Measurements from ENCODE around the gene TMPRSS12.
"Not testable (repeated sequence)": the region's sequence is repeated elsewhere in the genome, so short reads cannot be mapped to it uniquely, and the experiment has no call there.

Gene TMPRSS12

DNA sequence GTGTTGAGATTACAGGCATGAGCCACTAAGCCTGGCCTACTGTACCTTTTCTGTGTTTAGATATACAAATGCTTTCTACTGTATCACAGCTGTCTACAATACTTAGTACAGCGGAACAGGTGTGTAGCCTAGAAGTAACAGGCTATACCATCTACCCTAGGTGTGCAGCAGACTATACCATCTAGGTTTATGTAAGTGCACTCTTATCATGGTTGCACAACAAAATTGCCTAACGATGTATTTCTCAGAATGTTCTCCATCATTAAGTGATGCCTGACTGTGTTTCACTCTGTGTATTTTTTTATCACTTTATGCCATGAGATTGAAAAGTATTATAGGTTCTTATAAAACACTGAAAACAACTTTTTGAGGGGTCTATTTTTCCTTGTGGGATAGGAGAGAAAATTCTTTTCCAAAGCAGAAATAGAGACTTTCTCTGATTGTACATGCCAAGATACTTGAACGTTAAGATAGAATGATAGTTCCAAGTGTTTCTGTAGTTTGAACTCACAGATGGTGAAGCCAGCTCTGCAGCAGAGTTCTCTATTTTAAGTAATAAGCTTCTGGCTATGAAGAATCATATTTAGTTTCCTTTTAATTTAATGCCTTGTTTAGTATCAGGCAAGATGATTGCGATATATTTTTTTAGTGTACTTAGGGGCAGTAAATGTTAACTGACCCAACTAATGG, 17.0 kb downstream of the TMPRSS12 start:
- DNase-seq (ENCODE audit: low spot score) = no peak

DNA sequence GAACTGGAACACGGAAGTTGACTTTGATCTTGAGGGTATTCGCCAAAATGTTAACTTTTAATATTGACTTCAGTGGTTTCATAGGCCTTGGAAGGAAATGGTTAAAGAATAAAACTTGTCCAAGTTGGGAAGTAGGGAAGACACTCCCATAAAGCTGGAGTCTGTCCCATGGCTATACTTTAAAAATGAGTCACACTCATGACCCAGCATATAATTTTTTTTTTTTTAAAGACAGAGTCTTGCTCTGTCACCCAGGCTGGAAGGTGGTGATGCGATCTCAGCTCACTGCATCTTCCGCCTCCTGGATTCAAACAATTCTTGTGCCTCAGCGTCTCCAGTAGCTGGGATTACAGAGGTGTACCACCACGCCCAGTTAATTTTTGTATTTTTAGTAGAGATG, 19.6 kb downstream of the TMPRSS12 start:
- no peak for DNase-seq (ENCODE audit: low spot score)

DNA sequence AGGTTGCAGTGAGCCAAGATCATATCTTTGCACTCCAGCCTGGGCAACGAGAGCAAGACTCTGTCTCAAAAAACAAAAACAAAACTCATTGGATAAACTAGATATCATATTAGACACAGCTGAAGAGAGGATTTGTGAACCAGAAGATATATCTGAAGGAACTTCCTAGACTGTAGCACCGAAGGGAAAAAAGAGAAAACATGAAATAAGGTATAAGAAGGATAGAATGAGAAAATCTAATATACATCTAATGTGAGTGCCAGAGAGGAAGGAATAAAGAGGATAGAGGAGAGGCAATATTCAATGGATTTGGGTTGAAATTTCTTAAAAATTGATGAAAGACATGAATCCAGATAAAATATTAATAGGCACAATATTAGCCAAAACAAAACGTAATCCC, 22.5 kb downstream of the TMPRSS12 start:
- DNase-seq (ENCODE audit: low spot score) = no peak

DNA sequence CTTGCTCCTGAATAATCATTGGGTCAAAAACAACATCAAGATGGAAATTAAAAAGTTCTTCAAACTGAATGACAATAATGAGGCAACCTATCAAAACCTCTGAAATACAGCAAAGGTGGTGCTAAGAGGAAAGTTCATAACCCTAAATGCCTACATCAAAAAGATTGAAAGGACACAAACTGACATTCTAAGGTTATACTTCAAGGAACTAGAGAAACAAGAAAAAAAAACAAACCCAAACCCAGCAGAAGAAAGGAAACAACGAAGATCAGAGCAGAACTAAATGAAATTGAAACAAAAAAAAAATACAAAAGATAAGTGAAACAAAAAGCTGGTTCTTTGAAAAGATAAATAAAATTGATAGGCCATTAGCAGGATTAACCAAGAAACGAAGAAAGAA, 26.2 kb downstream of the TMPRSS12 start:
- not testable (repeated sequence) for DNase-seq (ENCODE audit: low spot score)

DNA sequence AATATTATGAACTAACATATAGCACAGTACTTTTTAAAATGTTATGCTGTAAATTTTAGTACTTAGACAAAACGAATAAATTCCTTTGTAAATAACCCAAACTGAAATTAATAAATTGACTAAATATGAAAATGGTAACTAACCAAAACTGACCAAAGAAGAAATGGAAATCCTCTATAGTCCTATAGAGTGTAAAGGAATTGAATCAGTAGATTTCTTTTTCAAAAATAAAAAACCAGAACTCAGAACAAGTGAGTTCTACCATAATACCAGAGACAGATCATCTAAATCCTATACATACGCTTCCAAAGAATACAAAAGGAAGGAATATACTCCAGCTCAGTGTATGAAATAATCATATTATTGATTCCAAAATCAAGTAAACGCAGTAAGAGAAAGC, 39.8 kb downstream of the TMPRSS12 start:
- DNase-seq (ENCODE audit: low spot score) = no peak

GRCh38 chr12:50887191-50887590, 44.5 kb downstream of the TMPRSS12 start:
- no peak for DNase-seq (ENCODE audit: low spot score)

GRCh38 chr12:50888666-50889065, 45.9 kb downstream of the TMPRSS12 start:
- no peak for DNase-seq (ENCODE audit: low spot score)

DNA sequence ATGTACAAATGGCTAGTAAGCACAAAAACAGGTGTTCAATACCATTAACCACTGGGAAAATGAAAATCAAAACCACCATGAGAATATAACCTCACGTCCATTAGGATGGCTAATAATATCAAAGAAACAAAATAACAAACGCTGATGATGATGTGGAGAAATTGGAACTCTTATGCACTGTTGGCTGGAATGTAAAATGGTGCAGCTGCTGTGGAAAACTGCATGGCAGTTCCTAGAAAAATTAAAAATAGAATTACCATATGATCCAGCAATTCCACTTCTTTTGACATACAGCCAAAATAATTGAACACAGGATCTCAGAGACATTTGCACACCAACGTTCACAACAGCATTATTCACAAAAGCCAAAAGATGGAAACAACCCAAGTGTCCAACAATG, 51.5 kb downstream of the TMPRSS12 start:
- no peak for DNase-seq (ENCODE audit: low spot score)

- DNase-seq (ENCODE audit: low spot score) = no peak
These were observed 59.0 kb downstream of the TMPRSS12 start for GRCh38 chr12:50901685-50902113.

GRCh38 chr12:50908479-50908878, 65.8 kb downstream of the TMPRSS12 start:
- not testable (repeated sequence) for DNase-seq (ENCODE audit: low spot score)

GRCh38 chr12:50912361-50912760, 69.6 kb downstream of the TMPRSS12 start:
- DNase-seq (ENCODE audit: low spot score) = not testable (repeated sequence)

- DNase-seq (ENCODE audit: low spot score) = no peak
These were observed 70.5 kb downstream of the TMPRSS12 start for GRCh38 chr12:50913224-50913623.

DNA sequence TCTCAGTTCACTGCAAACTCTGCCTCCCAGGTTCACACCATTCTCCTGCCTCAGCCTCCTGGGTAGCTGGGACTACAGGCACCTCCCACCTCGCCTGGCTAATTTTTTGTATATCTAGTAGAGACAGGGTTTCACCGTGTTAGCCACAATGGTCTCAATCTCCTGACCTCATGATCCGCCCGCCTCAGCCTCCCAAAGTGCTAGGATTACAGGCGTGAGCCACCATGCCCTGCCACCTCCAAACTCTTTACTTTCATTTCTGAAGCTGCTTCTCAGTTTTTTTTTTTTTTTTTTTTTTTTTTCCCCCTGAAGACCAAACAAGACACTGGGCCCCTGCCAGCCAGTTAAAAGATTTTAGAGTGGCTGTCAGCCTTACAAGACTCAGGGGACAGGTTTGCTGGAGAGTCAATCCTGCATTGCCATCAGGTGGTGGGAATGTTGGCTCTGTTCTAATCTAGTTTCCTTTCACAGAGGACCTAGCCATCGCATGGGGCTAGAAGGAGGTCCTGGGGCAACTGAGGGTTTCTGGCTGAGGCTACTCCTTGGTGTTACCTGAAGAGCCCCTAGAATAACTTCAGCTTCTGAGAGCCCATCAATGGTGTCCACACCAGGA, 72.3 kb downstream of the TMPRSS12 start:
- DNase-seq (ENCODE audit: low spot score) = no peak

DNA sequence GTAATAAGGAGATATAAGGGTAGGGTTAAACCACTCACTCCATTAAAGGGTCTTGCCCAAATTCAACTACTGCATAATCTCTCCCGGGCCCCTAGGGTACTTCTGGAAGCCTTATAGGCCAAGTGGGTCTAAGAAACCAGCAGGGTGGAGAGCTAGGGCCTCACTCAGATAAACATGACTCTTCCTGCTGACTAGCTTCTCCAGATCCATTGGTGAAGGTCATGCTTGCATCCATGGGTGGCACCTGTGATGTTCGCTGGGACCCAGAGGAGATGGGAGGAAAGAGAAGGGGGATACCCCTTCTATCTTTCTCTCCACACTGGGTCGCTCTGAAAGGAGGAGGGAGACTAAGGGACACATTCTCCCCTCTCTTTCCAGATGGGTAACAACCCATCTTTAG, 73.6 kb downstream of the TMPRSS12 start:
- no peak for DNase-seq (ENCODE audit: low spot score)

DNA sequence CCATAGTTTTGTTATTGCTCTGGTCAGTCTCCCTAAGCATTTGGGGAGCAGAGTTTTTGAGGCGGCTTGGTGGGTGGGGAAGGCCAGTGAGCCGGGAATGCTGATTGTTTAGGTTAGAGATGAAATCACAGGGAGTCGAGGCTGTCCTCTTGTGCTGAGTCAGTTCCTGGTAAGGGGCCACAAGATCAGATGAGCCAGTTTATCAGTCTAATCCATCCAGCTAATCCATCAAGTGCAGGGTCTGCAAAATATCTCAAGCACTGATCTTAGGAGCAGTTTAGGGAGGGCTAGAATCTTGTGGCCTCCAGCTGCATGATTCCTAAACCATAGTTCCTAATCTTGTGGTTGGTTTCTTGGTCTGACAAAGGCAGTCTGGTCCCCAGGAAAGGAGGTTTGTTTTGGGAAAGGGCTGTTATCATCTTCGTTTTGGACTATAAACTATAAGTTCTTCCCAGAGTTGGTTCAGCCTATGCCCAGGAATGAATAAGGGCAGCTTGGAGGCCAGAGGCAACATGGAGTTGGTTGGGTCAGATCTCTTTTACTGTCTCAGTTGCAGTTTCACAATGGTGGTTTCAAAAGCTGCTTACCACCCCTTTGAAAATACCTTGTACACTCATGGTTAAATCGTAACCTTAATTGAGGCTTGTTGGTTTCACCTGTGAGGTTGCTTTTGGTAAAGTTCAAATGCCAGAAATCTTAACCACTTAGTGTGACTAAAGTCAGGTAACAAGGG, 76.0 kb downstream of the TMPRSS12 start:
- DNase-seq (ENCODE audit: low spot score) = no peak

GRCh38 chr12:50922820-50923219, 80.1 kb downstream of the TMPRSS12 start:
- no peak for DNase-seq (ENCODE audit: low spot score)

DNA sequence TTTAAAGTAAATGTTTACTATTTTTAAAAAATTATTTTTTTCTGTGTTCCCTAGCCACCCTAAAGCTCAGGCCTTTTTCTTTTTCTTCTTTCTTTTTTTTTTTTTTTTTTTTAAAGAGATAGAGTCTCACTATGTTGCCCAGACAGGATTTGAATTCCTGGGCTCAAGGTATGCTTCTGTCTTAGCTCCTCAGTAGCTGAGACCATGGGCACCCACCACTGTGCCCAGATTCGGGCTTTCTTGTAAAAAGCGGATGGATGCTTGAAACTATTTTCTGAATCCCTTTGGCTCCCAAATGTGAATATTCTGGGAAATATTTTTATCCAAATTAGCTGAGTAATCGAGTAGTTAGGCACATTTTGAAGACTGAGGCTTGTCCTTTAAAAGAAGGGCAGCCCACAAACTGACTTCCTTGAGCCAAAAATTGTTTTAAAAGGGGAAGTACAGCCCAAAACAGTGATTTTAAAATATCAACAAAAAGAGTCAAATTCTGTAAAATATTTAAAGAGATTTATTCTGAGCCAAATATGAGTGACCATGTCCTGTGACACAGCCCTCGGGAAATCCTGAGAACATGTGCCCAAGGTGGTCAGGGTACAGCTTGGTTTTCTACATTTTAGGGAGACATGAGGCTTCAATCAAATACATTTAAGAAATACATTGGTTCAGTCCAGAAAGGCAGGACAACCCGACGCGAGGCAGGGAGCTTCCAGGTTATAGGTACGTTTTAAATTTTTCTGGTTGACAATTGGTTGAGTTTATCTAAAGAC, 80.8 kb downstream of the TMPRSS12 start:
- DNase-seq (ENCODE audit: low spot score) = no peak

- DNase-seq (ENCODE audit: low spot score) = no peak
These were observed 81.4 kb downstream of the TMPRSS12 start for GRCh38 chr12:50924131-50924438.

DNA sequence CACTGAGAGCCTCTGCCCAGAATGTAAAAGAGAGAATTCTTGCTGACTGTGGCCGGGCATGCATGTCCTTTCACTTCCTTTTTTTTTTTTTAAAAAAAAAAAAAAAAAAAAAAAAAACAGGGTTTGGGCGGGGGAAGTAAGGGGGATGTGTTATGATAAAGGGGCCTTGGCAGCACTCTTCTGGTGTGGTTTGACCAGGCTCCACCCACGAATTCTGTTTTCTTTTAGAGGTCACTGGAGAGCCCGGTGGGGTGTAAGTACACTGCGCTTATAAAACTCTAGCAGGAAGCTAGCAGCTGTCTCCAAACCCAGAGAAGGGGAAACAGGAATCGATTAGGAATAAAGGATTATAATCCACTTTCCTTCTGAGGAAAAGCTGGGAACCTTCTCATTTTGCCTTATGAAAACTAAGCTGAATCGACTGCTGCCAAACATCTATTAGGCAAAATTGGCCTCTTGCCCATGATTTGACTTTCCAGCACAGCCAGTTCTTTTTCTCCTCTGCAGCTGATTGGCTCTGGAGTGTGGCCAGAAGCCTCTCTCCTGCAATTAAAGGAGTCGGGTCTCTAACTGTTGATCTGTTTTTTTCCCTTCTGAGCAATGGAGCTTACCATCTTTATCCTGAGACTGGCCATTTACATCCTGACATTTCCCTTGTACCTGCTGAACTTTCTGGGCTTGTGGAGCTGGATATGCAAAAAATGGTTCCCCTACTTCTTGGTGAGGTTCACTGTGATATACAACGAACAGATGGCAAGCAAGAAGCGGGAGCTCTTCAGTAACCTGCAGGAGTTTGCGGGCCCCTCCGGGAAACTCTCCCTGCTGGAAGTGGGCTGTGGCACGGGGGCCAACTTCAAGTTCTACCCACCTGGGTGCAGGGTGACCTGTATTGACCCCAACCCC, 82.0 kb downstream of the TMPRSS12 start:
- DNase-seq (ENCODE audit: low spot score) = peak; percentile 35

- DNase-seq (ENCODE audit: low spot score) = no peak
These were observed 82.6 kb downstream of the TMPRSS12 start for GRCh38 chr12:50925342-50925651.

- DNase-seq (ENCODE audit: low spot score) = no peak
These were observed 83.2 kb downstream of the TMPRSS12 start for GRCh38 chr12:50925920-50926319.

DNA sequence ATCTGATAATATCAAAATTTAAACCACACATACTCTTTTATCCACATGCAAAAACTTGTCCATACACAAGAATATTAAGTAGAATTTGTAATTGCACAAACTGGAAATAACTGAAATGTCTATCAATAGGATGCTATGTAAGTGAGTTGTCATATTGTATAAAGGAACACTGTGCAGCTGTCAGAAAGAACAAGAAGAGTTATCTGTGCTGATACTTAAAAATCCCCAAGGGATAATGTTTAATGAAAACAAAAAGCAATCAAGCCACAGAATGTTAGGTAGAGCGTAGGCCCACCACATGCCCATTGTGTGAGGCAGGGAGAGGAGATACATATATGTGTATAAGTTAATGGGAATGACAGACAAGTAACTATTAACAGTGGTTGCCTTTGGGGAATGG, 83.7 kb downstream of the TMPRSS12 start:
- no peak for DNase-seq (ENCODE audit: low spot score)

Measured in CD4-positive, alpha-beta T cell treated with Interleukin-2 at 100 ng/mL for 4 hours (primary cell).